Right hindlimb (tissue), 1 donor: Measurements from ENCODE around the gene FRMD4A.
"Not testable (repeated sequence)": the region's sequence is repeated elsewhere in the genome, so short reads cannot be mapped to it uniquely, and the experiment has no call there.

Experiments
- DNase-seq: peaks from one replicate; pipeline ENCODE4 v3.0.0-alpha.2; 2018

The FRMD4A gene

DNA sequence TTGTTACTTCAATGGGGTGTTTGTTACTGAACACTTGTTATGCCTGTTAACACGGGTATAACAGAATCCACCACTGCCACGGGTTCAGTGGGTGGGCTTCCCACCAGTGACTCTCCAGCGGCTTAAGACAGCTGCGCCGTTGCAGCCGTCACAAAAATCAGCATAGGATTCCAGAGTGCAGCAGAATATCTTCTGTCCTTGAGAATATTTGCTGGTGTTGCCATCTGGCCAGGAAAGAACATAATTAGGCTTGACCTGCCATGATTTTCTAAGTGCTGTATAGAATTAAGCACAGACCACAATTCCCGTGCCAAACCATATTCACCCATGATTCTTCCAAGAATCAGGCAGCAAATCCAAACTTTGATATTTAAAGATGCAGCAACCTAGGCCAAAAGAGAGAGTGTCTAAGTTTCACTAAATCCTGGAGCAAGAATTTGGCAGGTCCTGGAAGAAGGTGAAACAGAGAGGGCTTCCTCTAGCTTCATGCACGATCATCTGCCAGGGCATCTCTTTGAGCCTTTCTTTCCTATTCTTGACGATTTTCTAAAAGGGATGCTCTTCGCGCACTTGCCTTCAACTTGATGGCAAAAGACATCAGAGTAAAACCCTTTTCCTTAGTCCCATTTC lies 95.0 kb downstream of the FRMD4A start:
- peak; percentile 46 for DNase-seq

DNA sequence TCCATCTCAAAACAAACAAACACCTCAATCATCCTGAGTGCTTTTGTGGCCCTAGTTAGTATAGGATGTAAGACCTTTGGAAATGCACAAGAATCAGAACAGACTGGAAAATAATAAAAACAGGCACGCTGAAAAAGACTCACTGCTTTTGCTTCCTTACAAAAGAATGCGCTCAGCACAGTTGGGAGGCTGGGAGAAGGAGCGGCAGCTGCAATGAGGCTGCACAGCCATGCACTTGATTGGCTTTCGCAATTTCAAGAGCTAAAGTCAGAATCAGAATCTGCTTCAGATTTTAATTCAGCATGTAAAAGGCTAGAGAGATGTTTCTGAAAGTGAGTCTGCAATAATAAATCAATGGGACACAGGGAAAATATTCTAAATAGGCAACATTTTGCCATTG lies 97.2 kb downstream of the FRMD4A start:
- no peak for DNase-seq

DNA sequence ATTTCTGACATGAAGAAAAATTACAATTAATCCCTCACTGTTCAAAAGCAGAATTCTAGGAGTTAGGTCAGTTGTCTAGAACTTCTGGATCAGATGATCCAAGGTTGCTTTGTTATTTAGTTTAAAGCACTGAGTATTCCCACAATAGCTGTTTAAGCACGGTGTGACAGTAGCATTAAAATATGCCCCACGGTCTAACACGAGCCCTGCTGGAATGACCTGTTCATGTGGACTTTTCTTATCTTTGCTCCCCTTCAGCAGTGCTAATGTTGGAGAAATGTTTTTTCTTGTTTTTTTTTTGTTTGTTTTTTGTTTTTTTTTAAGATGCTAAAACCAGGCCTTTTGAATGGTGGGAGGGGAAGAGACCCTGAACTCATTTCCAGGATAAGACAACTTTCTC lies 101.9 kb downstream of the FRMD4A start:
- not testable (repeated sequence) for DNase-seq

DNA sequence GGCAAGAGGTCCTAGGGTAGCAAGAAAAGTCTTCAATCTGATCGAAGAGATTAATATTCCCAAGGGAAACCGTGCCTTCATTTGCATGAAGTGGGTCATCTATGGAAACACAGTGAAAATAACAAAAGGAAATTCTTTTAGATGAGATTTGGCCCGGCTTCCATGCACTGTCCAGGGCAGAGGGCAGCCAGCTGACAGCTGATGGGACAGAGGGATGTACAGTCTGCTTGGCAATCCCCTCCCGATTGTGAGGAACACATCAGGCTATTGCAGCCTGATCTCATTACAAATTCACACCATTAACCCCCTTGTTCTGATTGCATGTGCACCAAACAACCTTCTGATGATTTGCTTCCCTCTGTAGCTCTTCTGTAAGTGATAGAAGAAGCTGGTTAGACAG lies 105.3 kb downstream of the FRMD4A start:
- no peak for DNase-seq

DNA sequence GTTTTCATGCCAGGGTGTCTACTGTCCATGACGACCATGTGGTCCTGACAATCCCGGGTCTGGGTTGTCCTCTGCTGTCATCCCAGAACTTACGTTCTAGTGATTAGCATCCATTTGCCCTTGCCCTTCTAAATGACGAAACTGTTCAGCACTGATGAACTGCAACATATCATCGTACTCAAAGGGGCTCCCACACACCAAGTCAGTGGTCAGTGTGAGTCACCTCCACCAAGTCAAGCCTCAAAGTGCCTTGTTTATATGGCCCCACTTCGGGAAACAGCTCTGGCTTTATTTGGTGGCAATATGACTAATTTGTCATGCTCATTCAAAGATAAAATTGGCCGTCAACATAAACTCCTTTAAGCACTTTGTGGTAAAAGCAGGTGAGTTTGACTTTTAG lies 110.7 kb downstream of the FRMD4A start:
- DNase-seq = no peak

DNA sequence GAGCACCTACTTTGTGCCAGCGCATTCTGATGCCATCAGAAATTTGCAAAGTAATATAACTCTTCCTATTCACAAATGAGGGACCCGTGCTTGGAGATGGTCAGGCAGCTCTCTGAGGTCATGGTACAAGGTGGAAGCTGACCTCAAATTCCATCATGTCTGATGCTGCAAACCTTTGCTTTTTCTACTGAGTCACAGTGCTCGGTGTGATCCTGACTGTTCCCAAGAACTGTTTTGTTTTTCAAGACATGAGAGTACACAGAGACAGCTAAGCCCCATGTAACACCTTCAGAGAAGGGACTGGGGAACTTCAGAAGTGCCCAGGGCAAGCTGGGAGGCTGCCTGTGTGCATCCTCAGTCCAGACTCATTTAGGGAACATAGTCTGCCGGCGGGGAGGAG lies 111.3 kb downstream of the FRMD4A start:
- no peak for DNase-seq

DNA sequence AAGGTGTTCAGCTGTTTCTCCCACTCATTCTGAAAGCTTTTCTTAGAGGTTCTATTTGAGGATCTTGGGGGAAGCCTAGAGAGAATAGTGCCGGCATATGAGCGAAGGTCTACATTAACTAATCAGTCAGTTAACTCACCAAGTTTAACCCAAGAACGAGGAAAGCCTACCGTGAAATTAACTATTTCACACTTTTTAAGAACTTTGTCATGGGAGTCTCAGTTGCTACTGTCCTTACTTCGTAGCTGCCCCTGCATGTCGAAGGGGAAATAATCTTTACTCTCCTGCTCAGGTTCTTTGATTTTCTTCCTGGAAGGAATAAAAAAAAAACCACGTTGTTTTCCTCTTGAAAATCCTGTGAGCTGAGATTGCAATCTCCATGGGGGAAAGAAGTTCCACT lies 115.1 kb downstream of the FRMD4A start:
- DNase-seq = no peak

DNA sequence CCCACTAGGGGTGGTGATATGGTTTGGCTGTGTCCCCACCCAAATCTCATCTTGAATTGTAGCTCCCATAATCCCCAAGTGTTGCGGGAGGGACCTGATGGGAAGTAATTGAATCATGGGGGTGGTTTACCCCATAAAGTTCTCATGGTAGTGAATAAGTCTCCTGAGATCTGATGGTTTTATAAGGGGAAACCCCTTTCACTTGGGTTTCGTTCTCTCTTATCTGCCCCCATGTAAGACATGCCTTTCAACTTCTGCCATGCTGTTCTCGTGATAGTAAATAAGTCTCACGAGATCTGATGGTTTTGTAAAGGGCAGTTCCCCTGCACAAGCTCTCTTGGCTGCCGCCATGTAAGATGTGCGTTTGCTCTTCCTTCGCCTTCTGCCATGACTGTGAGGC lies 117.0 kb downstream of the FRMD4A start:
- DNase-seq = not testable (repeated sequence)

DNA sequence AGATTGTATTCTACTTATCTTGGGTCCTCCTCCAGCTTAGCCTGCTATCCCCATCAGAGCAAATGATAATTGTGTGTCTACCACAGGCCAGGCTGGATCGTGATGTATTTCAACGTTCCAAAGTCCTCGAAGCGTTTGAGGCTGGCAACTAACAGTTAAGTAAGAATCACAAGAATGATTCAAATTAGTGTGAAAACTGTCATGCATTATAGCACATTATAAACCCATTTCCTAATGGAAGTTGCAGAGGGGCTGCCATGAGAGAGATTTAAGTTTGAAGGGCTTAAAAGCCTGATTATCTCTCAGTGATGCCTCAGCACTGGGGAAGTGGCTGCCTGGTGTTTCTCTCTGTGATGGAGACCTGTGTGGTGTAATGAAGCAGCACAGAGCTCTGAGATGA lies 119.1 kb downstream of the FRMD4A start:
- no peak for DNase-seq

DNA sequence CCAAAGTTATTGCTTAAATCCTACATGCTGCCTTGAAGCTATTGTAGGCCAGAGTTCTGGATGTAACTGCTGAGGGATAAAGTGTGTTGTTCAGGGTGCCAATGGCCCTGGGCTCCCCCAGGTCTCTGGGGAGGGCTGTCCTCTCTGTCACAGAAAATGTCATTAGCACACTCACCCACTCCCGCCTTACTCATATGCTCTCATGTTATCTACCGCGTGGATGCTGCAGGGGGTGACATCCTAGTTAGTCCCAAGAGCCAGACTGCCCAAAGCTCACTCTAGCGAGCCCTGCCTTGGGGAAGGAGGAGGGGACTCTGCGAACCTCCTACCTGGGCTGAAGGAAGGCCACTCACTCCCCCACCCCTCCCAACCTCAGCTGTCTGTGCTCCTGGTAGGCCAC lies 122.5 kb downstream of the FRMD4A start:
- DNase-seq = no peak

DNA sequence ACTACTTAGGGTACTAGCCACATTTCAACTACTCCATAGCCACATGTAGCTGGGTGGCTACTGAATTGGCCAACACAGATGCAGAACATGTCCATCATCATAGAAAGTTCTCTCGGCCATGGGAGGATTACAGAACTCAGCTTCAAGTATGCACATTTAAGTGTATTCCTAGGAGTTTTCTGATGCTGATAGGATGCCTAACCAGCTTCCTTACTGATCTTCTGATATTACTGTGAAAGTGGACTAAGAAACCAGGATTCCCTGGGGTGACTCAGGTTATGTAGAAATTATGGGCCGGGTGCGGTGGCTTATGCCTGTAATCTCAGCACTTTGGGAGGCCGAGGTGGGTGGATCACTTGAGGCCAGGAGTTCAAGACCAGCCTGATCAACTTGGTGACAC lies 125.5 kb downstream of the FRMD4A start:
- no peak for DNase-seq

DNA sequence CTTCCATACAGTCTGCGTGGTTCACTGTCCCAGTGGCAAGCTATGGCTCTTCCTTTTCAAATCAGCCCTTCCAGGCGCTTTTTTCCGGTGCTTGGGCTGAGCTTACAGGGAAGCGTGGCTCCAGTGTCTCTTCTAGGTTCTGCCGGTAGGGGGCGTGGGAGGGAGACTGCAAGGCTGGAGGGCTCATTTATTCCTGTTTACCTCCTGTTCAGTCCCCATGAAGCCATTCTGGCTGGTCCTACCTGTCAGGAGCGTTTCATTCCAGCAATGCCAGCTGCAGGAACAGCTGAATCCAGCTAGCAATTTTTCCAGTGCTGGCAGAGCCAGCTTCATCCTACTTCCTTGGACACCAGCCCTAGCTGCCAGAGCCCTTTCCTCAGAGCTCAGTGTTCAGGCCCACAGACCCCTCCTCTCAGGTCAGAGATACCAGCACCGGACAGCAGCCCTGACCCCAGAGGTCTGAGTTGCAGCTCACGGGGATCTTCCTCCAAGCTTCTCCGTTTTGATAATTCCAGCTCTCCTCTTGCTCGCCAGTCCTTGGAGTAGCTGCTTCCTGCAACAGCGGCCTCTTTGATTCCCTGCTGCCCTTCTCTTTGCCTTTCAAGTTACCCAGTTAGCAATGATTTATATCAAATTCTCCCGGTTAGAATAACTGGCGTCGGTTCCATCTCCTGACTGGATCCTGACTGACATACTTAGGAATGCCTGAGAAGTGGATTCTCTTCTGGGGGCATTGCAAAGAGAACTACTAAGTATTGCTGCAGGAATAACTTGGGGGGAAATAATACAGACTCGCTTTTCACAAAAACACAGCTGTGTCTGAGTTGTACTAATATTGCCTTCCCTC lies 129.8 kb downstream of the FRMD4A start:
- peak; percentile 36 for DNase-seq

DNA sequence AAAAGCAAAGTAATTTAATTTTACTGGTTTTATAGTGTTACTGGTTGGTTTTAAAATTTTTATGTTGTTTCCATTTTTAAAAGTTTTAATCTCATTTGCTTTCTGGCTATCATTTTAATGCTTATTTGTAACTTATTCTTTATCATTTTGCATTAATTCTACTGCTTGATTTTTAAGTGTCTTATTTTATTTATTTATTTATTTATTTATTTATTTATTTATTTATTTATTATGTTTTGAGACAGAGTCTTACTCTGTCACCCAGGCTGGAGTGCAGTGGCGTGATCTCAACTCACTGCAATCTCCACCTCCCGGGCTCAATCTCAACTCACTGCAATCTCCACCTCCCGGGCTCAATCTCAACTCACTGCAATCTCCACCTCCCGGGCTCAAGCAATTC lies 131.6 kb downstream of the FRMD4A start:
- DNase-seq = not testable (repeated sequence)

DNA sequence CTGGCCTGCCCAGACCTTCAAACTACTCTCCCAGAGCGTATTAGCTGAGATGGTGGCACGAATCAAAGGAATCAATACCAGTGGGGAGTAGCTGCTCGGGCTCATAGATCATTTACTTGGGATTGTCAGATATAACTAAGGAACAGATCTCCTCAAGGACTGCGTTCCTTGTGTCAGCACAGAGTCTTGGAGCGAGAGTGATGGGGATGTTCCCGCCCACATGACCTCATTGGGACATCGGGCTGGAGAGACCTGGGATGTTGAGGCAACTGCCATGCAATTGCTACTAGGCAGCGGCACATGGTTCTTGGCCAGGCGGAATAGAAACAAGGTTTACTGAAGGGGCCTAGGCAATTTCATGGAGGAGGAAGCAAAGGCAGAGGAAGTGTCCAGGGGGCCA lies 132.6 kb downstream of the FRMD4A start:
- DNase-seq = no peak

DNA sequence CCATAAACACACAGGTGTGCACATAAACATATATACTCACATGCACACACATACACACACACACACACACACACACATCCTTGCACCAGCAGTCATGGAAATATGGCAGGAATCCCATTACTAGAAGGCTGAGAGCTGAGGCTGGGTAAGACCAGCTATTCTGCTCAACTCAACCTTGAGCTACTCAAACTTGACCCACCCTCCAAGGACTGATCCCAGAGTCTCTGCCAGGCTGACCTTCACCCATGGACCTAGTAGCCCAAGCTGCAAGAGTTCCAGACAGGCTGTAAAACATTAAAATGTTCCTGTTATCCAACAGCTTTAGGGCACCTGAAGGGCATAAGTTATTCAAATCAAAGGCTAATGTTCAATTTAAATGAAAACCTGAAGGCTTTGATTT lies 134.6 kb downstream of the FRMD4A start:
- DNase-seq = no peak

DNA sequence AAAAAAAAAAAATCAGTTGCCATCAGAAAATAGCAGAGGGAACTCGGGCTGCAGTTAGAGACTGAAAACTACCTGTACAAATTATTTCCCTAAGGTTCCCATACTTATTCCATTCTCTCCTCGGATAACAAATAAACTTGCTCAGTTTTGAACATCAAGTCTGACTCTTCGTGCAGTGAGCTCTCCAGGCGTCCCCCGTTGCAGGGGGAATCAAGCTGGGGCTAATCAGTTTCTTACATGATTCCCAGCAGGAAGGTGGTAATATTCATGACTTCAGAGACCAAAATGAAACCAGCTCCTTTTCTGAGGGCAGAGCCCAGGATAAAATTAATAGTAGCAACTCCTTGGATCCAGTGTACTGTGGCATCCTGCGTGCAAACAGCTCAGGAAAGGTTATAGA lies 135.3 kb downstream of the FRMD4A start:
- no peak for DNase-seq

DNA sequence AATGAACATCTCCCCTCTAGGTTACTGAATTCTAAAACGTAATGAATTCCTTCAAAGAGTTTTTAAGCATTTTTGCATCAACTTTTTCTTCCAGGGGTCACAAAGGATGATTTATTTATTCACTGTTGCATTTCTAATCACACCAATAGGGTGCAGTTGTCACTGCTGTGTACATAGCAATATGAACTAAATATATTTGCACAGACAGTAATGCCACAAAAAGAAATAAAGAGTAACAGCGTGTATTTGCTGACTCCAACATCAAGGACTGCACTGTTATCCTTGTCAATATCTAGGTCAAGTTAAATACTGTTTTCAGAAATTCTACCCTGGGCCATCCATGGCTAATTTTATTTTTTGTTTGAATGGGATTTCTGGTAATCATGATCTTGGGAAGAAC lies 138.0 kb downstream of the FRMD4A start:
- DNase-seq = no peak

DNA sequence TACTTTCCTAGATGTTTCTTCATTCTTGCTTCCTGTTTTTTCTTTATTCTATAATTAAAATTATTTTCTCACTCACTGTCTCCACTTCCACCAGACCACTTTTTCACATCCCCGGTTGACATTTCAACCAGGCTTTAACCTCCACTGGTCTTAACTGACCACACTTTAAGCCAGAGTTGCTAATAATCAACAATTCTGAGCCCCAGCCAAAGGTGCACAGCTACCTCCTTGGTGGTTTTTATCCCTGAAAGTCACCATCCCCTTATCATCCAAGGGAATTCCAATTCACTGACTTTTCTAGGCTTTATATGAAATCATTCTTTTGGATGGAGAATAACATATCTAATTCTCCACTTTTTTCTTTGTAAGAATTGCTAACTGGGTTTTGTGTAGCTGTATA lies 138.9 kb downstream of the FRMD4A start:
- DNase-seq = no peak

DNA sequence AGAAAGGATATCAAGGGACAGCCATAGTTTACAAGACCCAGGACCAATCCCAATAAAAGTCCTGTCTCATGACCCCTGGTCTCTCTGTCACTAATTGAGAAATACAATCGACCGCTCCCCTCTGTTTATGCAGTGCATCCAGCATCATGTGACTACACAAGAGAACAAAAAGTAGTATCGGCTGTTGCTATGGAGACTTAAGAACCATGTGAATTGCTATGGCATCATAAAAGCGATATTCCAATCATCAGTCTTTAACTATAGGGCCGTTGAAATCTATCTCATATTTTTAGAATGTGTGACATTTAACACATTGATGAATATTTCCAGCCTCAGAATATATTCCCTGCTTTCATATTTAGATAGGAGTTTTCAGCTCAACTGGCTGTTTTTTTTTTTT lies 139.3 kb downstream of the FRMD4A start:
- no peak for DNase-seq

DNA sequence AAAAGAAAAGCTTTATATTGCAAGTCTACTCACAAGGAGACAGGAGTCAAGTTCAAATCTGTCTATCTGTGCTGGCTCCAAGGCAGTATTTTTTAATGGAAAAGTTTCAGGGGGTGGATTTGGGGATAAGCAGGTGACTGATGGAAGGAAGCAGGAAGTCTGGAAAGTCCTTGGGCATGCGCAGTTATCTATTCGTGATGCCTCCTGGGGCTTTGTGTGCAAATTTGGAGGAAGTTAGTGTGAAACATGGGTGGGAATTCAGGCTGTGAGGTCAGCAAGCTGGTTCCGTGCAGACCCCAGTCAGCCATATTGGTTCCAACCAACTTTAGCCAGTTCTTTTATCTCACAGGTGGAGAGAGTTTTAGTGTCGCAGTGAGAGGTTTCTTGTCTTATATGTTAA lies 140.0 kb downstream of the FRMD4A start:
- DNase-seq = no peak

DNA sequence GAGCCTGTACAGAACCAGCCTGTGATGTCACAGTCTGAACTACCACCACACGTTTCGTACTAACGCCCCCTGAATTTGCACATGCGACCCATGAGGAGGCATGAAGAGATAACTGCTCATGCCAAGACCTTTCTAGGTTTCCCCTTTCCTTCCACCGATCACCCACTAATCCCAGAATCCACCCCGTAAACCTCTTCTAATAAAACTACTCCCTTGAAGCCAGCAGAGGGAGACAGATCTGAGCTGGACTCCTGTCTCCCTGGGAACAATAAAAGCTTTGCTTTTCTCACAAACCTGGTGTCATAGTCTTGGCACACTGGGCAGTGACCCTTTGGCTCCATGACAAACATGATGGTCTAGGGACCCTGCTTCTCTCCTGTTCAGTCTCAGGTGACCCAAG lies 144.5 kb downstream of the FRMD4A start:
- no peak for DNase-seq

DNA sequence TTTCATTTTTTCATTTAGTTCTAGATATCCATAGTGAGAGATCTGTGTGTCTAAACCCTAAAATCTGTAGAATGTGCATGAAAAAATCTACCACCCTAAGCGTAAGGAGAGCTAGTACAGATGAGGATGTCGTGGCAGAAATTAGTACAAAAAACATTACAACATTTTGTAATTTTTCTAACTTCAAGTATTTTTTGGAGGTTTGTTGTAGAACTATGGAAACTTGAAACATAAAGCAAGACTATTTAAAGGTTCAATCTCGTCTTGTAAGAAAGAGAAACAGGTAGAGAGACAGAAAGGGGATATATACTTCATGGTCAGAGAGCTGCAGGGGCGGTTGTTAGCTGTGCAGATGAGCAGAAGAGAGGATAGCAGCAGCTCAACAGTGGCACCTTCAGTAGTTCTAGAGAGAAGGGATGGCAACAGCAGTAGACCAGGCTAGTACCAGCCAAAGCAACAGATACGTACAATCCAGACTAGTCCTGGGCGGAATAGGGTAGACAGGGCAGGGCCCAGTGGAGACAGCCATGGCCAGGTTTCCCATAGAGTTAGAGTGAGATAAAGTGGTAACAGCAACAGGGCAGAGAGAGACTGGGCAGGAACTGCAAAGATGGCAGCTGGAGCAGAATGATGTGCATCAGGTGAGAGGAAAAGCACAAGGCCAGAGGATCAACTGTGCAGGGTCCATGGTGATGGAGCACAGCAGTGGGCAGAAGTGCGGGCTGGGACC lies 145.2 kb downstream of the FRMD4A start:
- peak; percentile 26 for DNase-seq

DNA sequence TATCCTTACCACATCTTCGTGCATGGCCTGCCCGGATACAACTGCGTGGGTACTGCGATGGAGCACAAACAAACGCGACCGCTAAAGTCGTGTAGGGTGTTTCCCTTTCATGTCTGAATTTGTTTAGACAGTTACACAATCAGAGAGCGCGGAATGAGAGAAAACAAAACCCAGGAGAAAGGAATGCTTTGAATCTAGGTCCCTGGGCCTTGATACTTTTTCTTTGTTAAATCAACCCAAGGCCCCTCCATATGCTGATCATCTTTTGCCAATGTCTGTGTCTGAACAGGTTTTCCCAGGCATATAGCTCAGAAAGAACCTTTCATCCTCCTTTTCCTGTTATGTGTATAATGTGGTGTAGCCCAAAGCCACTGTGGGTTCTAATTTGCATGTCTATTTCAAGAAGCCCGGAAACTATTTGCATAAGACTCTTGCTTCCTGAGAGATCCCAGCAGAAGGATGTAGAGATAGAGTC lies 145.8 kb downstream of the FRMD4A start:
- DNase-seq = no peak

DNA sequence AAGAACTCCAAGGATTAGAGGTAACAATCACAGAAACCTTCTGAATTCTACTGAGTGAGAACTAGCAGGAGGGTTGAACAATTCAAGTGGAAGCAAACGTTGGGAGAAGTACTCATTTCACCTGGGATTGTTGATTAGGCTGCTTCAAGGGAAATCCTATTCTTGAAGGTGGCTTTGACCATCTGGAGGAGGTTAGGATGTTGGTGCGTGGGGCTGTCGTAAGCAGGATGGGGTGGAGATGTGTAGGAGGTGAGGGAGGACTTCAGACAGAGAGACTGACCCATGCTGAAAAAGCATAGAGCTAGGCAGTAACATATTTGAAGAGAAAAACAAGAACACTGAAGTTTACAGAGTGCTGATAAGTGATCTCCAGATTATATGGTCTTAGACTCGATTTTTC lies 147.9 kb downstream of the FRMD4A start:
- DNase-seq = no peak
